Hepatocyte (in vitro differentiated cells): ENCODE results near the gene LBP.

Experiments
- EZH2phosphoT487 ChIP-seq: fragments of 200-600 bp; sonication (generic); IDR thresholded peaks from one replicate; pipeline ENCODE4 v1.6.1; 2018; ENCODE audit warnings: antibody characterized with exemption, mild to moderate bottlenecking, low read depth, moderate library complexity; ENCODE audit not compliant: unreplicated experiment, severe bottlenecking
- TF ChIP-seq, protein P1 (sequence below): fragments of 200-600 bp; sonication (generic); IDR thresholded peaks from 2 replicates; pipeline ENCODE4 v1.5.1; 2016; ENCODE audit warnings: antibody characterized with exemption, mild to moderate bottlenecking; ENCODE audit not compliant: poor library complexity

DNA sequence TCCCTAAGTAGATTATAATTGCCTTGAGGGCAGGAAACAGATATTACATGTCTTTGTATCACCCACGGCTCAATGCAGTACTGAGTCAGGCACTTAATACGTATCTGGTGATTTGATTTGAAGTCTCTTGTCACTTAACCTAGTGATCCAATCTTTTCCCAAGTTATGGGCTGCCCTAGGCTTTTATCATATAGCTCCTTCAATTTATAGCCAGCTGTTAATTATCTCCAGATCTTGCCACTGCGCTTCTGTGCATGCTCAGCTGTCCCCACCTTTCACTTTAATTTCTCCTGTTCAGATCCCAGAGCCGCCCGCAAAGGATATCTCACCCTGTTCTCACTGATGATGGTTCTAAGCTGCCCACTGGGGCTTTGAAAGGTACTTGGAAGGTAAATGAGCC lies 47.0 kb downstream of the LBP start:
- TF ChIP-seq, protein P1, sequence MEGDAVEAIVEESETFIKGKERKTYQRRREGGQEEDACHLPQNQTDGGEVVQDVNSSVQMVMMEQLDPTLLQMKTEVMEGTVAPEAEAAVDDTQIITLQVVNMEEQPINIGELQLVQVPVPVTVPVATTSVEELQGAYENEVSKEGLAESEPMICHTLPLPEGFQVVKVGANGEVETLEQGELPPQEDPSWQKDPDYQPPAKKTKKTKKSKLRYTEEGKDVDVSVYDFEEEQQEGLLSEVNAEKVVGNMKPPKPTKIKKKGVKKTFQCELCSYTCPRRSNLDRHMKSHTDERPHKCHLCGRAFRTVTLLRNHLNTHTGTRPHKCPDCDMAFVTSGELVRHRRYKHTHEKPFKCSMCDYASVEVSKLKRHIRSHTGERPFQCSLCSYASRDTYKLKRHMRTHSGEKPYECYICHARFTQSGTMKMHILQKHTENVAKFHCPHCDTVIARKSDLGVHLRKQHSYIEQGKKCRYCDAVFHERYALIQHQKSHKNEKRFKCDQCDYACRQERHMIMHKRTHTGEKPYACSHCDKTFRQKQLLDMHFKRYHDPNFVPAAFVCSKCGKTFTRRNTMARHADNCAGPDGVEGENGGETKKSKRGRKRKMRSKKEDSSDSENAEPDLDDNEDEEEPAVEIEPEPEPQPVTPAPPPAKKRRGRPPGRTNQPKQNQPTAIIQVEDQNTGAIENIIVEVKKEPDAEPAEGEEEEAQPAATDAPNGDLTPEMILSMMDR, result no peak
- no peak for TF ChIP-seq EZH2phosphoT487
